ENCODE measurements around the gene APOO. TPM values are rescaled to one million over a fixed set of nuclear protein-coding genes. Genes with fewer than 3 reads are reported as not detected.

Gene APOO
- total RNA-seq, 1 experiment from 2014 or later = 23.4 TPM

- Mint-ChIP-seq H3K27ac (ENCODE audit: unreplicated experiment) (no peak overlapping the region), H3K27me3 (ENCODE audit: insufficient read depth, unreplicated experiment) (no peaks in the 10 kb centered on the region), H3K4me3 (ENCODE audit: unreplicated experiment) (peak overlapping the region; percentile 72), H3K4me1 (ENCODE audit: low read depth, unreplicated experiment) (peaks cover 8% of the 10 kb centered on the region), H3K9me3 (ENCODE audit: unreplicated experiment) (no peaks in the 10 kb centered on the region), H3K36me3 (ENCODE audit: insufficient read depth, unreplicated experiment) (no peaks in the 10 kb centered on the region)
- Histone ChIP-seq H3K9me3 (no peaks in the 10 kb centered on the region), H3K4me1 (no peaks in the 10 kb centered on the region), H3K4me3 (ENCODE audit: low read depth, low read length) (peak overlapping the region; percentile 39), H3K36me3 (ENCODE audit: control insufficient read depth, insufficient read depth, low read length) (no peaks in the 10 kb centered on the region), H3K27me3 (replicated peaks; ENCODE audit: control insufficient read depth, insufficient read depth, low read length) (no peaks in the 10 kb centered on the region)
- POLR2A ChIA-PET = interaction anchor here (1.1 kb wide), 1 partner anchor 117 kb away, joined by 3 read pairs; no protein-coding TSS in a partner anchor
- DNase-seq = peak in 1 of 2 experiments; percentile 24
- BruUV-seq (replicated peaks) = no TSS peak
- intact Hi-C loops (cut with micrococcal nuclease; ENCODE audit: unreplicated experiment) = loop anchor here (1.0 kb wide), 2 partner anchors 116 to 146 kb away; partner anchors contain the start of gene EIF2S3
- CTCF ChIA-PET = interaction anchor here (0.9 kb wide), 1 partner anchor 146 kb away, joined by 4 read pairs; the partner anchor contains the start of gene EIF2S3
- TF ChIP-seq, protein P1, sequence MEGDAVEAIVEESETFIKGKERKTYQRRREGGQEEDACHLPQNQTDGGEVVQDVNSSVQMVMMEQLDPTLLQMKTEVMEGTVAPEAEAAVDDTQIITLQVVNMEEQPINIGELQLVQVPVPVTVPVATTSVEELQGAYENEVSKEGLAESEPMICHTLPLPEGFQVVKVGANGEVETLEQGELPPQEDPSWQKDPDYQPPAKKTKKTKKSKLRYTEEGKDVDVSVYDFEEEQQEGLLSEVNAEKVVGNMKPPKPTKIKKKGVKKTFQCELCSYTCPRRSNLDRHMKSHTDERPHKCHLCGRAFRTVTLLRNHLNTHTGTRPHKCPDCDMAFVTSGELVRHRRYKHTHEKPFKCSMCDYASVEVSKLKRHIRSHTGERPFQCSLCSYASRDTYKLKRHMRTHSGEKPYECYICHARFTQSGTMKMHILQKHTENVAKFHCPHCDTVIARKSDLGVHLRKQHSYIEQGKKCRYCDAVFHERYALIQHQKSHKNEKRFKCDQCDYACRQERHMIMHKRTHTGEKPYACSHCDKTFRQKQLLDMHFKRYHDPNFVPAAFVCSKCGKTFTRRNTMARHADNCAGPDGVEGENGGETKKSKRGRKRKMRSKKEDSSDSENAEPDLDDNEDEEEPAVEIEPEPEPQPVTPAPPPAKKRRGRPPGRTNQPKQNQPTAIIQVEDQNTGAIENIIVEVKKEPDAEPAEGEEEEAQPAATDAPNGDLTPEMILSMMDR (IDR thresholded peaks at IDR 0.05; ENCODE audit: insufficient read depth in 1 of 2, low read depth in 1 of 2, low read length in 1 of 2, severe bottlenecking in 1 of 2, unreplicated experiment in 1 of 2) = peak in 1 of 2 experiments; percentile 38
Observed at GRCh38 chrX:23908219-23909004, 674 bp upstream of the APOO start.

DNA sequence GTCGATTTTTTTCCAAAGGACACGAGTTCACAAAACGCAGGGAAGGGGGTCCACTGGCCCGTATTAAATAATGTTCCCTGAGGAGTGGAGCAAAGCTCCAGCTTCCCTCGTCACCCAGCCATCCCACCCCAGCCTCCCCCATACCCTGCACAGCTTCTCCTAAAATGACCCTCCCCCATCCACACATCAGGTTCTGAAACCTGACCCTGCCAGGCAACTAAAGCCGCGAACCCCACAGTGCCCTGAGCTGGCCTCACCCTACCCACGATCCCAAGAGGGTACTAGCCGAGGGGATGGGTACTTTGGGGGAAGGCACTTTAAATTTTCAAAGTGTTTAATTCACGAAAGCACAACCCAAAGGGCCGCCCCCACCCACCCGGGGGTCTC, 634 bp downstream of the APOO start:
- Histone ChIP-seq H3K9me3 (no peaks in the 10 kb centered on the region), H3K36me3 (ENCODE audit: control insufficient read depth, insufficient read depth, low read length) (no peaks in the 10 kb centered on the region), H3K4me3 (ENCODE audit: low read depth, low read length) (peak overlapping the region; percentile 39), H3K4me1 (peaks cover 3% of the 10 kb centered on the region), H3K27me3 (replicated peaks; ENCODE audit: control insufficient read depth, insufficient read depth, low read length) (no peaks in the 10 kb centered on the region)
- POLR2A ChIA-PET = interaction anchor here (0.5 kb wide), 1 partner anchor 52 kb away, joined by 10 read pairs; no protein-coding TSS in a partner anchor
- no TSS peak for BruUV-seq (replicated peaks)
- Mint-ChIP-seq H3K4me3 (ENCODE audit: unreplicated experiment) (peak overlapping the region; percentile 72), H3K4me1 (ENCODE audit: low read depth, unreplicated experiment) (peaks cover 8% of the 10 kb centered on the region), H3K27me3 (ENCODE audit: insufficient read depth, unreplicated experiment) (no peaks in the 10 kb centered on the region), H3K36me3 (ENCODE audit: insufficient read depth, unreplicated experiment) (no peaks in the 10 kb centered on the region), H3K27ac (ENCODE audit: unreplicated experiment) (peak overlapping the region; percentile 61), H3K9me3 (ENCODE audit: unreplicated experiment) (no peaks in the 10 kb centered on the region)
- TF ChIP-seq, protein P1 (IDR thresholded peaks at IDR 0.05; ENCODE audit: insufficient read depth in 1 of 2, low read depth in 1 of 2, low read length in 1 of 2, severe bottlenecking in 1 of 2, unreplicated experiment in 1 of 2) = no peak
- DNase-seq = no peak
- intact Hi-C loops (cut with micrococcal nuclease; ENCODE audit: unreplicated experiment) = no loop called here
- CTCF ChIA-PET = interaction anchor here (1.3 kb wide), 1 partner anchor 147 kb away, joined by 9 read pairs; no protein-coding TSS in a partner anchor

- H3K36me3 ChIP-seq (ENCODE audit: control insufficient read depth, insufficient read depth, low read length) = no peaks in the 10 kb centered on the region
- no peak overlapping the region for H3K4me3 Mint-ChIP-seq (ENCODE audit: unreplicated experiment)
- POLR2A ChIA-PET = no interaction called here
- CTCF ChIA-PET = no interaction called here
- TF ChIP-seq, protein P1 (IDR thresholded peaks at IDR 0.05; ENCODE audit: insufficient read depth in 1 of 2, low read depth in 1 of 2, low read length in 1 of 2, severe bottlenecking in 1 of 2, unreplicated experiment in 1 of 2) = no peak
- no peak overlapping the region for H3K27ac Mint-ChIP-seq (ENCODE audit: unreplicated experiment)
- peaks cover 8% of the 10 kb centered on the region for H3K4me1 Mint-ChIP-seq (ENCODE audit: low read depth, unreplicated experiment)
- intact Hi-C loops (cut with micrococcal nuclease; ENCODE audit: unreplicated experiment) = no loop called here
- H3K9me3 Mint-ChIP-seq (ENCODE audit: unreplicated experiment) = no peaks in the 10 kb centered on the region
- BruUV-seq (replicated peaks) = no TSS peak
- DNase-seq = no peak
- peaks cover 18% of the 10 kb centered on the region for H3K4me1 ChIP-seq
- no peaks in the 10 kb centered on the region for H3K36me3 Mint-ChIP-seq (ENCODE audit: insufficient read depth, unreplicated experiment)
- no peak overlapping the region for H3K4me3 ChIP-seq (ENCODE audit: low read depth, low read length)
- no peaks in the 10 kb centered on the region for H3K27me3 ChIP-seq (replicated peaks; ENCODE audit: control insufficient read depth, insufficient read depth, low read length)
- H3K9me3 ChIP-seq = no peaks in the 10 kb centered on the region
- H3K27me3 Mint-ChIP-seq (ENCODE audit: insufficient read depth, unreplicated experiment) = no peaks in the 10 kb centered on the region
Observed at GRCh38 chrX:23904096-23904495, 3.6 kb downstream of the APOO start.

All from Caco-2 (cell line).